GM12878 (cell line): ENCODE measurements around the gene SMIM9. TPM values are rescaled to one million over a fixed set of nuclear protein-coding genes. Genes with fewer than 3 reads are reported as not detected.

Experiments used
- ATAC-seq: fragments of 200-7000 bp; cut with Tn5 transposase; 3 replicates; pipeline ENCODE4 v1.9.1; 2020; ENCODE audit warnings: mild to moderate bottlenecking, moderate library complexity
- BruUV-seq: library from RNA; stranded (reverse); fragments of 400-500 nt; replicated peaks from 2 replicates; lab custom pipeline; 2021; lab: Mats Ljungman, UMichigan
- CTCF ChIA-PET: fragments of 300-600 bp; sonication (Branson Sonifier 250); formaldehyde crosslinking; extraction: SDS; loops from one replicate; lab custom pipeline; 2021; ENCODE audit warnings: inconsistent platforms; lab: Yijun Ruan, JAX
- POLR2A ChIA-PET: fragments of 350-600 bp; formaldehyde crosslinking; extraction: SDS; loops from one replicate; lab custom pipeline; 2021; ENCODE audit warnings: inconsistent platforms; lab: Charles Lee
- RAD21 ChIA-PET: fragments of 300-600 bp; sonication (Branson Sonifier 250); formaldehyde crosslinking; loops from one replicate; lab custom pipeline; 2023; ENCODE audit warnings: antibody characterized with exemption; ENCODE audit not compliant: unreplicated experiment; lab: Charles Lee
- SMC1A ChIA-PET: fragments of 300-600 bp; sonication (Branson Sonifier 250); formaldehyde crosslinking; loops from one replicate; lab custom pipeline; 2023; ENCODE audit not compliant: unreplicated experiment, uncharacterized antibody; lab: Charles Lee
- DNase-seq: peaks from one replicate; pipeline ENCODE4 v3.0.0-alpha.2; 2011; ENCODE audit warnings: low read depth, low spot score
- FAIRE-seq: peaks from 3 replicates; lab custom pipeline; 2011; peaks lifted over from hg19 to GRCh38; lab: Jason Lieb, UNC
- H2AFZ ChIP-seq: 2 replicates; pipeline ENCODE4 v1.6.0; 2011; ENCODE audit warnings: low read depth, low read length, control low read depth; ENCODE audit not compliant: control insufficient read depth
- H3K27ac ChIP-seq: 2 replicates; pipeline ENCODE4 v1.5.1; 2011; ENCODE audit warnings: control low read depth; ENCODE audit not compliant: control insufficient read depth, insufficient read depth
- H3K27me3 ChIP-seq, 2 experiments: replicated peaks in 1 of 2; 2 replicates each; pipeline versions ENCODE4 v1.6.0 to v1.6.1; 2011; ENCODE audit warnings: low read length in 1 of 2; ENCODE audit not compliant: control insufficient read depth in 2 of 2, insufficient read depth in 2 of 2
- H3K36me3 ChIP-seq, 2 experiments: 2 replicates each; pipeline ENCODE4 v1.5.1; 2011; ENCODE audit warnings: low read length in 1 of 2; ENCODE audit not compliant: control insufficient read depth in 2 of 2, insufficient read depth in 2 of 2
- H3K4me1 ChIP-seq: 2 replicates; pipeline ENCODE4 v1.6.1; 2011; ENCODE audit warnings: mild to moderate bottlenecking, low read length, moderate library complexity, mixed read lengths; ENCODE audit not compliant: control insufficient read depth, insufficient read depth
- H3K4me2 ChIP-seq: 2 replicates; pipeline ENCODE4 v1.6.0; 2011; ENCODE audit warnings: control low read depth; ENCODE audit not compliant: control insufficient read depth, insufficient read depth
- H3K4me3 ChIP-seq: fragments of 200-600 bp; sonication (generic); 2 replicates; pipeline ENCODE4 v1.5.1; 2016
- H3K79me2 ChIP-seq: 2 replicates; pipeline ENCODE4 v1.6.0; 2011; ENCODE audit warnings: low read length; ENCODE audit not compliant: control insufficient read depth, insufficient read depth
- H3K9ac ChIP-seq: 2 replicates; pipeline ENCODE4 v1.8.0; 2011; ENCODE audit warnings: low read length, control low read depth, mixed read lengths; ENCODE audit not compliant: control insufficient read depth, insufficient read depth
- H3K9me3 ChIP-seq: replicated peaks from 3 replicates; pipeline ENCODE4 v1.5.1; 2011; ENCODE audit warnings: mild to moderate bottlenecking, low read length; ENCODE audit not compliant: control insufficient read depth, insufficient read depth
- H4K20me1 ChIP-seq: 2 replicates; pipeline ENCODE4 v1.6.0; 2011; ENCODE audit not compliant: control insufficient read depth, insufficient read depth
- CBFB ChIP-seq: IDR thresholded peaks from 2 replicates; pipeline ENCODE4 v1.6.1; 2016; ENCODE audit warnings: antibody characterized with exemption, low read depth
- CBX5 ChIP-seq: sonication (generic); IDR thresholded peaks from 2 replicates; pipeline ENCODE4 v1.6.1; 2016; ENCODE audit warnings: low read depth, moderate library complexity, mild to moderate bottlenecking, inconsistent platforms
- CHD1 ChIP-seq: IDR thresholded peaks from 2 replicates; pipeline ENCODE4 v1.6.1; 2012; ENCODE audit warnings: low read depth, low read length, improper control_type of control experiment
- CREB1 ChIP-seq: IDR thresholded peaks from 2 replicates; pipeline ENCODE4 v1.6.1; 2012; ENCODE audit warnings: low read depth, mild to moderate bottlenecking, inconsistent platforms
- E4F1 ChIP-seq: fragments of 450-650 bp; IDR thresholded peaks from 2 replicates; pipeline ENCODE4 v1.6.1; 2018; ENCODE audit warnings: borderline replicate concordance, mild to moderate bottlenecking; ENCODE audit not compliant: partially characterized antibody
- ESRRA ChIP-seq: IDR thresholded peaks from 2 replicates; pipeline ENCODE4 v1.6.1; 2012; ENCODE audit warnings: mild to moderate bottlenecking, low read length, improper control_type of control experiment
- EZH2 ChIP-seq: IDR thresholded peaks from 2 replicates; pipeline ENCODE4 v1.6.1; 2012; ENCODE audit warnings: low read depth, mild to moderate bottlenecking, control low read depth, inconsistent platforms, low read length, borderline replicate concordance; ENCODE audit not compliant: control insufficient read depth
- HDAC2 ChIP-seq: fragments of 200-600 bp; sonication (generic); IDR thresholded peaks from 2 replicates; pipeline ENCODE4 v1.6.1; 2017
- HDGF ChIP-seq: fragments of 450-650 bp; IDR thresholded peaks from 2 replicates; pipeline ENCODE4 v1.6.1; 2016; ENCODE audit warnings: antibody characterized with exemption
- NR2C2 ChIP-seq: IDR thresholded peaks from 2 replicates; pipeline ENCODE4 v1.6.1; 2011; ENCODE audit warnings: borderline replicate concordance, low read depth; ENCODE audit not compliant: control insufficient read depth, insufficient read length
- PAX8 ChIP-seq: fragments of 450-650 bp; IDR thresholded peaks from 2 replicates; pipeline ENCODE4 v1.6.1; 2017; ENCODE audit warnings: mild to moderate bottlenecking, moderate library complexity
- RFX5 ChIP-seq: IDR thresholded peaks from 2 replicates; pipeline ENCODE4 v1.6.1; 2011; ENCODE audit warnings: low read depth, low read length, improper control_type of control experiment
- SKIL ChIP-seq: fragments of 450-650 bp; IDR thresholded peaks from 2 replicates; pipeline ENCODE4 v1.6.1; 2017; ENCODE audit warnings: mild to moderate bottlenecking, low read depth, inconsistent platforms; ENCODE audit not compliant: poor library complexity, severe bottlenecking
- SUPT20H ChIP-seq: IDR thresholded peaks from 2 replicates; pipeline ENCODE4 v1.6.1; 2011; ENCODE audit warnings: low read depth, mild to moderate bottlenecking, low read length, moderate library complexity, borderline replicate concordance; ENCODE audit not compliant: control insufficient read depth
- TCF12 ChIP-seq: IDR thresholded peaks from 2 replicates; pipeline ENCODE4 v1.6.1; 2011; ENCODE audit warnings: low read depth, mild to moderate bottlenecking, low read length
- ZNF217 ChIP-seq: fragments of 450-650 bp; IDR thresholded peaks from 2 replicates; pipeline ENCODE4 v1.6.1; 2017; ENCODE audit warnings: antibody characterized with exemption, mild to moderate bottlenecking
- ZSCAN29 ChIP-seq: fragments of 450-650 bp; IDR thresholded peaks from 2 replicates; pipeline ENCODE4 v1.6.1; 2017; ENCODE audit warnings: mild to moderate bottlenecking, moderate library complexity
- WGBS: methylation state at CpG from one replicate; pipeline ENCODE4 v1.1.6; 2016; ENCODE audit warnings: low lambda C conversion rate; ENCODE audit not compliant: insufficient replicate concordance, insufficient coverage; ENCODE audit errors: missing lambda C conversion rate; 5-methylcytosine and 5-hydroxymethylcytosine counted together
- in situ Hi-C: fragments of 300-500 bp; cut with MboI; formaldehyde crosslinking; loops from 9 replicates; pipeline ENCODE4 v1.14.3; 2018; ENCODE audit warnings: mixed read lengths
- intact Hi-C: fragments of 100-400 bp; cut with micrococcal nuclease; formaldehyde crosslinking; loops from one replicate; pipeline ENCODE4 v1.14.2; 2022; ENCODE audit not compliant: unreplicated experiment
- polyA plus RNA-seq, 11 experiments: library from polyadenylated mRNA; depleted of rRNA in 4 of 11; unstranded in 6 of 11; stranded (reverse) in 5 of 11; fragments of >200 nt; fragmentation: Nextera tagmentation in 4 of 11; fragmentation: Illumina TruSeq in 1 of 11; extraction: Ambion mirVana in 4 of 11; extraction: Trizol in 1 of 11; gene quantifications; 1 replicate in 1 of 11; 2 replicates in 10 of 11; pipeline versions ENCODE4 v1.2.1 to v1.2.3, GENCODE V29; 2011 to 2016; ENCODE audit warnings: inconsistent platforms in 2 of 11, missing spikeins in 2 of 11, low read depth in 1 of 11
- total RNA-seq, 4 experiments: library from RNA; depleted of rRNA in 3 of 4; stranded (reverse); fragments of >200 nt in 3 of 4; fragmentation: Illumina TruSeq in 1 of 4; extraction: Trizol in 1 of 4; gene quantifications; 2 replicates each; pipeline versions ENCODE4 v1.2.1 to v1.2.3, GENCODE V29; 2013 to 2021
- TF ChIP-seq, protein P1 (sequence below): fragments of 450-650 bp; conservative IDR thresholded peaks from 2 replicates; pipeline ENCODE4 v1.6.1; 2017; ENCODE audit warnings: mild to moderate bottlenecking, moderate library complexity

SMIM9 gene
- total and polyA plus RNA-seq, 10 of the 15 experiments (the other 5 are each of a cell fraction or from before 2014, with no cell fraction given) = not detected

- no peak for ATAC-seq
- SMC1A ChIA-PET = interaction anchor here (1.3 kb wide), 1 partner anchor 30 kb away, joined by 3 read pairs; no protein-coding TSS in a partner anchor
- RAD21 ChIA-PET = no interaction called here
Observed at GRCh38 chrX:154779261-154779660, 55.2 kb downstream of the SMIM9 start.

More at GRCh38 chrX:154779261-154779660, 55.2 kb downstream of the SMIM9 start:
- in situ Hi-C loops (no loop called here), intact Hi-C loops (no loop called here)
- ChIA-PET CTCF (interaction anchor here (0.6 kb wide), 1 partner anchor 506 kb away, joined by 4 read pairs; no protein-coding TSS in a partner anchor), POLR2A (no interaction called here)
- Histone ChIP-seq H3K9ac (no peak overlapping the region), H3K79me2 (no peaks in the 10 kb centered on the region), H3K4me3 (no peak overlapping the region), H2AFZ (no peak overlapping the region), H3K9me3 (no peaks in the 10 kb centered on the region; the same call in 2 of the 3 replicates), H4K20me1 (no peaks in the 10 kb centered on the region), H3K36me3 (peaks cover 4 to 8% of the 10 kb centered on the region in 2 experiments; a peak in 3 of 4 replicates), H3K27ac (no peak overlapping the region), H3K4me2 (no peak overlapping the region), H3K4me1 (no peaks in the 10 kb centered on the region; the same call in 1 of the 2 replicates), H3K27me3 (no peaks in the 10 kb centered on the region)
- 58% methylated on average over 4 of the region's 4 CpGs for WGBS
- TF ChIP-seq SUPT20H (no peak), CBX5 (no peak), E4F1 (no peak), HDGF (no peak), ZNF217 (no peak), CHD1 (no peak), ZSCAN29 (no peak), ESRRA (no peak), EZH2 (no peak), HDAC2 (no peak), TCF12 (no peak), CREB1 (no peak), SKIL (no peak), PAX8 (no peak), NR2C2 (no peak), CBFB (no peak), RFX5 (no peak)
- TF ChIP-seq, protein P1, sequence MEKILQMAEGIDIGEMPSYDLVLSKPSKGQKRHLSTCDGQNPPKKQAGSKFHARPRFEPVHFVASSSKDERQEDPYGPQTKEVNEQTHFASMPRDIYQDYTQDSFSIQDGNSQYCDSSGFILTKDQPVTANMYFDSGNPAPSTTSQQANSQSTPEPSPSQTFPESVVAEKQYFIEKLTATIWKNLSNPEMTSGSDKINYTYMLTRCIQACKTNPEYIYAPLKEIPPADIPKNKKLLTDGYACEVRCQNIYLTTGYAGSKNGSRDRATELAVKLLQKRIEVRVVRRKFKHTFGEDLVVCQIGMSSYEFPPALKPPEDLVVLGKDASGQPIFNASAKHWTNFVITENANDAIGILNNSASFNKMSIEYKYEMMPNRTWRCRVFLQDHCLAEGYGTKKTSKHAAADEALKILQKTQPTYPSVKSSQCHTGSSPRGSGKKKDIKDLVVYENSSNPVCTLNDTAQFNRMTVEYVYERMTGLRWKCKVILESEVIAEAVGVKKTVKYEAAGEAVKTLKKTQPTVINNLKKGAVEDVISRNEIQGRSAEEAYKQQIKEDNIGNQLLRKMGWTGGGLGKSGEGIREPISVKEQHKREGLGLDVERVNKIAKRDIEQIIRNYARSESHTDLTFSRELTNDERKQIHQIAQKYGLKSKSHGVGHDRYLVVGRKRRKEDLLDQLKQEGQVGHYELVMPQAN = no peak
- no TSS peak for BruUV-seq
- no peak for FAIRE-seq
- DNase-seq = no peak
